ENCODE results near the gene LYAR.

DNA sequence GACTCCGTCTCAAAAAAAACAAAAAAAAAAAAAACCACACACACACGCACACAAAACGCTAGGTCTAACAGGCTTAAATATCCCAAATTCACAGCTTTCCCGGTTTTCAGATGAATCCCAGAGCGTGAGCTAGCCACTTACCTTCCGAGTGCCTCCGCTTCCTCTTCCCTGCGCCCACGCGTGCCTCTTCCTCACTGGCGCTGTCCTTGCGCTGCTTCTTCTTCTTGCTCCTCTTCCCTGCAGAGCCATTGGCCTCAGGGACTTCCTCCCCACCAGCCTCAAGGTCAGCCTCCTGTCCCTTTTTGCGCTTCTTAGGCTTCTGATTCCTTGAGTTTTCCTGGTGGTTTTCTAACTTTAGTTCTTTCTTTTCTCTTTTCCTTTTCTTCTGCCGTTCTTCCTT lies 15.7 kb downstream of the LYAR start:
- TF ChIP-seq, protein P1, sequence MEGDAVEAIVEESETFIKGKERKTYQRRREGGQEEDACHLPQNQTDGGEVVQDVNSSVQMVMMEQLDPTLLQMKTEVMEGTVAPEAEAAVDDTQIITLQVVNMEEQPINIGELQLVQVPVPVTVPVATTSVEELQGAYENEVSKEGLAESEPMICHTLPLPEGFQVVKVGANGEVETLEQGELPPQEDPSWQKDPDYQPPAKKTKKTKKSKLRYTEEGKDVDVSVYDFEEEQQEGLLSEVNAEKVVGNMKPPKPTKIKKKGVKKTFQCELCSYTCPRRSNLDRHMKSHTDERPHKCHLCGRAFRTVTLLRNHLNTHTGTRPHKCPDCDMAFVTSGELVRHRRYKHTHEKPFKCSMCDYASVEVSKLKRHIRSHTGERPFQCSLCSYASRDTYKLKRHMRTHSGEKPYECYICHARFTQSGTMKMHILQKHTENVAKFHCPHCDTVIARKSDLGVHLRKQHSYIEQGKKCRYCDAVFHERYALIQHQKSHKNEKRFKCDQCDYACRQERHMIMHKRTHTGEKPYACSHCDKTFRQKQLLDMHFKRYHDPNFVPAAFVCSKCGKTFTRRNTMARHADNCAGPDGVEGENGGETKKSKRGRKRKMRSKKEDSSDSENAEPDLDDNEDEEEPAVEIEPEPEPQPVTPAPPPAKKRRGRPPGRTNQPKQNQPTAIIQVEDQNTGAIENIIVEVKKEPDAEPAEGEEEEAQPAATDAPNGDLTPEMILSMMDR (conservative IDR thresholded peaks at IDR 0.05; ENCODE audit: low read length), result no peak
- no peak for TF ChIP-seq EZH2phosphoT487 (IDR thresholded peaks at IDR 0.05; ENCODE audit: borderline replicate concordance)
